Astrocyte (in vitro differentiated cells and primary cell): Measurements from ENCODE around the gene RIMBP2. TPM values are rescaled to one million over a fixed set of nuclear protein-coding genes. Genes with fewer than 3 reads are reported as not detected.

Experiments
- DNase-seq: peaks from one replicate; pipeline ENCODE4 v3.0.0-alpha.2; 2010; ENCODE audit warnings: low read depth
- FAIRE-seq: peaks from 2 replicates; lab custom pipeline; 2011; peaks lifted over from hg19 to GRCh38; lab: Jason Lieb, UNC
- H2AFZ ChIP-seq: 2 replicates; pipeline ENCODE4 v1.6.0; 2012; ENCODE audit warnings: low read depth, low read length, inconsistent platforms
- H3K27ac ChIP-seq: 2 replicates; pipeline ENCODE4 v1.5.1; 2011; ENCODE audit warnings: low read depth, low read length, inconsistent platforms
- H3K27me3 ChIP-seq: 2 replicates; pipeline ENCODE4 v1.6.0; 2011; ENCODE audit warnings: low read length, inconsistent platforms; ENCODE audit not compliant: insufficient read depth
- H3K36me3 ChIP-seq: 2 replicates; pipeline ENCODE4 v1.5.1; 2011; ENCODE audit warnings: low read length, inconsistent platforms; ENCODE audit not compliant: insufficient read depth
- H3K4me1 ChIP-seq: 2 replicates; pipeline ENCODE4 v1.5.1; 2011; ENCODE audit warnings: low read length, inconsistent platforms; ENCODE audit not compliant: insufficient read depth
- H3K4me2 ChIP-seq: 2 replicates; pipeline ENCODE4 v1.6.0; 2012; ENCODE audit warnings: low read length, inconsistent platforms
- H3K4me3 ChIP-seq: 2 replicates; pipeline ENCODE4 v1.5.1; 2011; ENCODE audit warnings: low read depth, mild to moderate bottlenecking, low read length, inconsistent platforms; ENCODE audit not compliant: insufficient read depth
- H3K79me2 ChIP-seq: 2 replicates; pipeline ENCODE4 v1.6.0; 2012; ENCODE audit warnings: mild to moderate bottlenecking, low read length, inconsistent platforms; ENCODE audit not compliant: insufficient read depth
- H3K9ac ChIP-seq: 2 replicates; pipeline ENCODE4 v1.6.0; 2012; ENCODE audit warnings: mild to moderate bottlenecking, low read length, inconsistent platforms
- H3K9me3 ChIP-seq: 2 replicates; pipeline ENCODE4 v1.5.1; 2012; ENCODE audit warnings: low read depth, mild to moderate bottlenecking, low read length, inconsistent platforms; ENCODE audit not compliant: insufficient read depth
- H4K20me1 ChIP-seq: 2 replicates; pipeline ENCODE4 v1.6.0; 2012; ENCODE audit warnings: low read length, inconsistent platforms; ENCODE audit not compliant: insufficient read depth
- H3K27ac Mint-ChIP-seq: one replicate; pipeline ENCODE4 v1.8.0; 2021; ENCODE audit warnings: mild to moderate bottlenecking, mixed read lengths; ENCODE audit not compliant: unreplicated experiment
- H3K27me3 Mint-ChIP-seq: one replicate; pipeline ENCODE4 v1.8.0; 2021; ENCODE audit warnings: low read depth, mixed read lengths; ENCODE audit not compliant: unreplicated experiment
- H3K36me3 Mint-ChIP-seq: one replicate; pipeline ENCODE4 v1.8.0; 2021; ENCODE audit warnings: low read depth, mixed read lengths; ENCODE audit not compliant: unreplicated experiment
- H3K4me1 Mint-ChIP-seq: one replicate; pipeline ENCODE4 v1.8.0; 2021; ENCODE audit warnings: low read depth, mixed read lengths; ENCODE audit not compliant: unreplicated experiment
- H3K4me3 Mint-ChIP-seq: one replicate; pipeline ENCODE4 v1.8.0; 2021; ENCODE audit warnings: mild to moderate bottlenecking, moderate library complexity, mixed read lengths; ENCODE audit not compliant: unreplicated experiment
- H3K9me3 Mint-ChIP-seq: one replicate; pipeline ENCODE4 v1.8.0; 2021; ENCODE audit warnings: mild to moderate bottlenecking, mixed read lengths; ENCODE audit not compliant: unreplicated experiment
- EZH2 ChIP-seq: IDR thresholded peaks from 2 replicates; pipeline ENCODE4 v1.6.1; 2012; ENCODE audit warnings: mild to moderate bottlenecking, low read length, inconsistent platforms; ENCODE audit not compliant: insufficient read depth
- total RNA-seq: library from RNA; stranded (reverse); gene quantifications from 2 replicates; pipeline ENCODE4 v1.2.1, GENCODE V29; 2021
- TF ChIP-seq, protein P1 (sequence below): IDR thresholded peaks from 2 replicates; pipeline ENCODE4 v1.5.1; 2011; ENCODE audit warnings: low read depth, mild to moderate bottlenecking, inconsistent platforms, low read length, moderate library complexity; ENCODE audit not compliant: insufficient read depth

Gene RIMBP2
- total RNA-seq, 1 donor from 2014 or later = 2.2 TPM

DNA sequence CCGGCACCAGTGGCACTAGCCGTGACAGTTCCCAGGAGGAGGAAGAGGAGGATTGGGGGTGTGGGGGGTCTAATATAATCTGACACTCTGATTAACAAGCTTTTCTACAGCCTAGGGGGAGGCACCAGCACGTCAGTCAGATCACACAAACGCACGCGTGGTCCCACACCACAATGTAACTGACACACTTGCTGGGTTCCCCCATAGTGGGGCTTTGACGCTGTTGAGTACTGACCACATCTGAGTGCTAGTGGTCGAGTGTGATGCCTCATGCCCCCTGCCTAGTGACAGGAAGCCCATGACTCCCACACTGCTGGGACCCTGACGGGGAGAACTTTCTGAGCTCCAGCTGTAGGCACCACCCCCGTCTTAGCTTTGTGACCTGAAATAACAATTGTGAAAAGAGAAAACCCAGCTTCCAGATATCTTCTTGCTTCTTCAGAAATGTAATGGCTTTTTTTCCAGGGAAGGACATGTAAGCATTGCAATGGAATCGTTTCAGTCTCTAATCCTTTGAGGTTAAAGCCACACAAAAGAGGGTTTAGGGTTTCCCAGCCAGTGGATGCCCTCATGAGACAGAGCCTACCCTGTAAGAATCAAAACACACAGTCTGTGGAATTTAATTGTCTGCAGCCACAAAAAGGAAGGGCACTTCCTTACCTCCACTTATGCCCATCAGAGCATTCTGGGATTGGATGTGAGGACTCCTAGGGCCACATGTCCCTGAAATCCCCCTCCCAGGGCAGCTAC, 194.5 kb downstream of the RIMBP2 start:
- no peak overlapping the region for H3K4me3 ChIP-seq
- no peak overlapping the region for H3K27ac Mint-ChIP-seq
- peaks cover 3% of the 10 kb centered on the region for H3K9me3 ChIP-seq
- no peaks in the 10 kb centered on the region for H4K20me1 ChIP-seq
- TF ChIP-seq EZH2 = no peak
- TF ChIP-seq, protein P1, sequence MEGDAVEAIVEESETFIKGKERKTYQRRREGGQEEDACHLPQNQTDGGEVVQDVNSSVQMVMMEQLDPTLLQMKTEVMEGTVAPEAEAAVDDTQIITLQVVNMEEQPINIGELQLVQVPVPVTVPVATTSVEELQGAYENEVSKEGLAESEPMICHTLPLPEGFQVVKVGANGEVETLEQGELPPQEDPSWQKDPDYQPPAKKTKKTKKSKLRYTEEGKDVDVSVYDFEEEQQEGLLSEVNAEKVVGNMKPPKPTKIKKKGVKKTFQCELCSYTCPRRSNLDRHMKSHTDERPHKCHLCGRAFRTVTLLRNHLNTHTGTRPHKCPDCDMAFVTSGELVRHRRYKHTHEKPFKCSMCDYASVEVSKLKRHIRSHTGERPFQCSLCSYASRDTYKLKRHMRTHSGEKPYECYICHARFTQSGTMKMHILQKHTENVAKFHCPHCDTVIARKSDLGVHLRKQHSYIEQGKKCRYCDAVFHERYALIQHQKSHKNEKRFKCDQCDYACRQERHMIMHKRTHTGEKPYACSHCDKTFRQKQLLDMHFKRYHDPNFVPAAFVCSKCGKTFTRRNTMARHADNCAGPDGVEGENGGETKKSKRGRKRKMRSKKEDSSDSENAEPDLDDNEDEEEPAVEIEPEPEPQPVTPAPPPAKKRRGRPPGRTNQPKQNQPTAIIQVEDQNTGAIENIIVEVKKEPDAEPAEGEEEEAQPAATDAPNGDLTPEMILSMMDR = no peak
- no peak overlapping the region for H2AFZ ChIP-seq
- peaks cover 8% of the 10 kb centered on the region for H3K27me3 Mint-ChIP-seq
- no peak for FAIRE-seq
- H3K36me3 ChIP-seq = no peaks in the 10 kb centered on the region
- no peaks in the 10 kb centered on the region for H3K79me2 ChIP-seq
- no peaks in the 10 kb centered on the region for H3K36me3 Mint-ChIP-seq
- peaks cover 8% of the 10 kb centered on the region for H3K9me3 Mint-ChIP-seq
- H3K4me3 Mint-ChIP-seq = no peak overlapping the region
- no peaks in the 10 kb centered on the region for H3K4me1 Mint-ChIP-seq
- no peak overlapping the region for H3K27ac ChIP-seq
- no peak overlapping the region for H3K9ac ChIP-seq
- no peaks in the 10 kb centered on the region for H3K4me1 ChIP-seq
- no peak overlapping the region for H3K4me2 ChIP-seq
- DNase-seq = no peak
- no peaks in the 10 kb centered on the region for H3K27me3 ChIP-seq

- H3K27ac Mint-ChIP-seq = no peak overlapping the region
- H3K9me3 ChIP-seq = peaks cover 3% of the 10 kb centered on the region
Observed at GRCh38 chr12:130520784-130521183, 195.3 kb downstream of the RIMBP2 start.

More at GRCh38 chr12:130520784-130521183, 195.3 kb downstream of the RIMBP2 start:
- H3K27ac ChIP-seq = no peak overlapping the region
- Mint-ChIP-seq H3K27me3 (peaks cover 8% of the 10 kb centered on the region), H3K36me3 (no peaks in the 10 kb centered on the region), H3K4me1 (no peaks in the 10 kb centered on the region), H3K4me3 (no peak overlapping the region), H3K9me3 (peaks cover 12% of the 10 kb centered on the region)
- H3K4me1 ChIP-seq = no peaks in the 10 kb centered on the region
- no peak overlapping the region for H3K4me3 ChIP-seq
- H3K4me2 ChIP-seq = no peak overlapping the region
- H2AFZ ChIP-seq = no peak overlapping the region
- DNase-seq (no peak), FAIRE-seq (no peak)
- H3K36me3 ChIP-seq = no peaks in the 10 kb centered on the region
- H3K9ac ChIP-seq = no peak overlapping the region
- no peaks in the 10 kb centered on the region for H3K27me3 ChIP-seq
- no peaks in the 10 kb centered on the region for H3K79me2 ChIP-seq
- no peaks in the 10 kb centered on the region for H4K20me1 ChIP-seq
- TF ChIP-seq EZH2 = no peak
- TF ChIP-seq, protein P1 = no peak
